ENCODE results near the gene PSMG2. TPM values are rescaled to one million over a fixed set of nuclear protein-coding genes. Genes with fewer than 3 reads are reported as not detected.

PSMG2 gene
- total RNA-seq, 4 donors from 2014 or later = 62.4 to 70.2 (median 69.0) TPM

- Histone ChIP-seq H3K36me3 (no peaks in the 10 kb centered on the region), H3K4me1 (no peaks in the 10 kb centered on the region), H3K9me3 (no peaks in the 10 kb centered on the region), H3K27me3 (no peaks in the 10 kb centered on the region), H3K4me3 (no peak overlapping the region), H3K27ac (no peak overlapping the region)
- TF ChIP-seq CTCF (IDR thresholded peaks at IDR 0.05) = no peak
- no peak for TF ChIP-seq POLR2A (IDR thresholded peaks at IDR 0.05)
- DNase-seq = no peak
- intact Hi-C loops (cut with DNase I; ENCODE audit: low total_unique reads) = no loop called here
These were observed 62.3 kb downstream of the PSMG2 start for GRCh38 chr18:12765126-12765525.

GRCh38 chr18:12765586-12765985, 62.7 kb downstream of the PSMG2 start:
- Histone ChIP-seq H3K9me3 (no peaks in the 10 kb centered on the region), H3K36me3 (no peaks in the 10 kb centered on the region), H3K27me3 (no peaks in the 10 kb centered on the region), H3K27ac (no peak overlapping the region), H3K4me3 (no peak overlapping the region), H3K4me1 (no peaks in the 10 kb centered on the region)
- TF ChIP-seq CTCF (IDR thresholded peaks at IDR 0.05) (no peak), POLR2A (IDR thresholded peaks at IDR 0.05) (no peak)
- DNase-seq = no peak
- intact Hi-C loops (cut with DNase I; ENCODE audit: low total_unique reads) = no loop called here

DNA sequence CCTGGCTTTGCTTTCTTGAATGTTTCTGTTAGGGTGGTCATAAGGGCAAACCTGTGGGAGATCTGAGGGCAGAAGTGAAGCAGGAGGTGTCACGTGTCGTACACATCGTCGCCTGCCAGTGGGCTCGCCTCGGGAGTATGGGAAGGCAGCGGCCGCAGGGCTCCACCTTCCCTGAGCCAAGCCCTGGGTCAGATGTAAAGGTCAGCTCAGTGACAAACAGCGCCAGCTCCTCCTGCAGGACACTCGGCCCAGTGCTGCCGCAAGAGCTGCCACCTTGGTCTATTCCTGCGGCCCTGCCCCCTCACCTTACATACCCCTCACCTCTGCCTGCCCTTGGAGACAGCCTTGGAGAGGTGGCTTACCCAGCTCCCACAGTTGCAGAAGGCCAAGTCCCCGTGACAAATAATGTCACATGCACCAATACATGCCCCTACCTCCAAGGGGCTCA, 64.2 kb downstream of the PSMG2 start:
- no peak for DNase-seq
- no peak for TF ChIP-seq POLR2A (IDR thresholded peaks at IDR 0.05)
- TF ChIP-seq CTCF (IDR thresholded peaks at IDR 0.05) = no peak
- Histone ChIP-seq H3K9me3 (no peaks in the 10 kb centered on the region), H3K27ac (no peak overlapping the region), H3K27me3 (no peaks in the 10 kb centered on the region), H3K4me1 (no peaks in the 10 kb centered on the region), H3K36me3 (no peaks in the 10 kb centered on the region), H3K4me3 (no peak overlapping the region)
- intact Hi-C loops (cut with DNase I; ENCODE audit: low total_unique reads) = no loop called here

DNA sequence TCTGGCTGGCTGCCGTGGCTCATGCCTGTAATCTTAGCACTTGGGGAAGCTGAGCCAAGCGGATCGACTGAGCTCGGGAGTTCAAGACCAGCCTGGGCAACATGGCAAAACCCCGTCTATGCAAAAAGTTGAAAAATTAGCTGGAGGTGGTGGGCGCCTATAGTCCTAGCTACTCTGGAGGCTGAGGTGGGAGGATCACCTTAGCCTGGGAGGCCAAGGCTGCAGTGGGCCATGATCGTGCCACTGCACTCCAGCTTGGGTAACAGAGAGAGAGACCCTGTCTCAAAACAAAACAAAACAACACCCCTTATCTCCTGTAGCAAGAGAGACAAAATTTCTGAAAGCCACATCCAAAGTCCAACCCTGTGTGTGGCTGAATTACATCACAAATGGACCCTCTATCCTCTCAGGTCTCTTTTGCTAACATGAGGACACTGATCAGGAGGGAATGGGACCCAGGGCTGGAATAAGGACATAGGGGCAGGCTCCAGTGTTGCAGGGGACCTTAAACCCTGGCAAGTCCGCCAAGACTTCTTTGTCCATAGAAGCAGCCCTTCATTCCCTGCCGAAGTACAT, 64.8 kb downstream of the PSMG2 start:
- no peaks in the 10 kb centered on the region for H3K4me1 ChIP-seq
- intact Hi-C loops (cut with DNase I; ENCODE audit: low total_unique reads) = no loop called here

GRCh38 chr18:12768625-12769024, 65.8 kb downstream of the PSMG2 start:
- Histone ChIP-seq H3K27ac (no peak overlapping the region), H3K4me3 (no peak overlapping the region), H3K9me3 (no peaks in the 10 kb centered on the region), H3K36me3 (no peaks in the 10 kb centered on the region), H3K4me1 (no peaks in the 10 kb centered on the region), H3K27me3 (no peaks in the 10 kb centered on the region)
- intact Hi-C loops (cut with DNase I; ENCODE audit: low total_unique reads) = no loop called here
- DNase-seq = no peak
- TF ChIP-seq CTCF (IDR thresholded peaks at IDR 0.05) (no peak), POLR2A (IDR thresholded peaks at IDR 0.05) (no peak)

More for the DNA sequence above, 64.8 kb downstream of the PSMG2 start:
- no peaks in the 10 kb centered on the region for H3K9me3 ChIP-seq
- no peaks in the 10 kb centered on the region for H3K27me3 ChIP-seq
- no peak for DNase-seq
- H3K36me3 ChIP-seq = no peaks in the 10 kb centered on the region
- H3K4me3 ChIP-seq = no peak overlapping the region
- no peak overlapping the region for H3K27ac ChIP-seq
- no peak for TF ChIP-seq POLR2A (IDR thresholded peaks at IDR 0.05)
- no peak for TF ChIP-seq CTCF (IDR thresholded peaks at IDR 0.05)

All from uterus (tissue), 4 donors.